ENCODE data around the gene ROCK1. TPM values are rescaled to one million over a fixed set of nuclear protein-coding genes. Genes with fewer than 3 reads are reported as not detected.

Gene ROCK1
- total and polyA plus RNA-seq, 9 of the 15 experiments (the other 6 are each of a cell fraction or from before 2014, with no cell fraction given): 7.4 to 28.6 (median 17.7) TPM

GRCh38 chr18:21071071-21071470, 40.5 kb downstream of the ROCK1 start:
- Histone ChIP-seq H3K27me3 (ENCODE audit: control insufficient read depth in 2 of 2, insufficient read depth in 2 of 2, low read length in 2 of 2) (no peaks in the 10 kb centered on the region), H3K4me1 (replicated peaks in 1 of 2; ENCODE audit: control insufficient read depth in 2 of 2, insufficient read depth in 2 of 2, low read length in 2 of 2) (no peaks in the 10 kb centered on the region), H3K9ac (ENCODE audit: insufficient read depth in 1 of 2, low read depth in 2 of 2, low read length in 2 of 2) (no peak overlapping the region), H3K79me2 (ENCODE audit: control insufficient read depth, insufficient read depth, low read length) (peaks cover 22% of the 10 kb centered on the region; the same call in 2 of the 3 replicates), H3K4me2 (ENCODE audit: insufficient read depth, low read length) (no peak overlapping the region), H3K4me3 (no peak overlapping the region), H3K36me3 (ENCODE audit: control insufficient read depth, insufficient read depth, low read length) (no peaks in the 10 kb centered on the region), H2AFZ (ENCODE audit: low read depth, low read length) (no peak overlapping the region), H3K9me1 (ENCODE audit: control insufficient read depth, insufficient read depth, low read length) (no peaks in the 10 kb centered on the region), H4K20me1 (replicated peaks; ENCODE audit: control insufficient read depth, insufficient read depth, low read length) (peaks cover 3% of the 10 kb centered on the region; the same call in 1 of the 2 replicates), H3K9me3 (replicated peaks; ENCODE audit: control insufficient read depth, insufficient read depth, low read depth, low read length) (no peaks in the 10 kb centered on the region), H3K27ac (ENCODE audit: extremely low read depth, low read depth, low read length) (no peak overlapping the region)
- WGBS (ENCODE audit: insufficient coverage, low coverage, missing lambda C conversion rate): 91% methylated on average over 4 of the region's 4 CpGs
- TF ChIP-seq ZNF121 (CRISPR knock-in tag; conservative IDR thresholded peaks at IDR 0.05): peak; percentile 45
- TF ChIP-seq MAX (CRISPR knock-in tag; IDR thresholded peaks at IDR 0.05): no peak
- no peak for ATAC-seq
- POLR2A ChIA-PET: no interaction called here
- no peak for DNase-seq (ENCODE audit: extremely low read depth in 1 of 4, low spot score in 3 of 4)
- intact Hi-C loops (cut with micrococcal nuclease) (no loop called here), in situ Hi-C loops (cut with MboI) (no loop called here)
- CTCF ChIA-PET (ENCODE audit: low intra/inter-chr PET ratio): no interaction called here
- FAIRE-seq: no peak
- no TSS peak for BruUV-seq (replicated peaks)

GRCh38 chr18:21069468-21069867, 42.1 kb downstream of the ROCK1 start:
- no peak for ATAC-seq
- POLR2A ChIA-PET: interaction anchor here (1.1 kb wide), 1 partner anchor 63 kb away, joined by 3 read pairs; no protein-coding TSS in a partner anchor

More at GRCh38 chr18:21069468-21069867, 42.1 kb downstream of the ROCK1 start:
- H3K9ac ChIP-seq (ENCODE audit: insufficient read depth in 1 of 2, low read depth in 2 of 2, low read length in 2 of 2): no peak overlapping the region
- no TSS peak for BruUV-seq (replicated peaks)
- peaks cover 3% of the 10 kb centered on the region; the same call in 1 of the 2 replicates for H4K20me1 ChIP-seq (replicated peaks; ENCODE audit: control insufficient read depth, insufficient read depth, low read length)
- H3K9me3 ChIP-seq (replicated peaks; ENCODE audit: control insufficient read depth, insufficient read depth, low read depth, low read length): no peaks in the 10 kb centered on the region
- CTCF ChIA-PET (ENCODE audit: low intra/inter-chr PET ratio): no interaction called here
- 33% methylated on average over 1 of the region's 1 CpG for WGBS (ENCODE audit: insufficient coverage, low coverage, missing lambda C conversion rate)
- no peak overlapping the region for H2AFZ ChIP-seq (ENCODE audit: low read depth, low read length)
- FAIRE-seq (no peak), DNase-seq (ENCODE audit: extremely low read depth in 1 of 4, low spot score in 3 of 4) (no peak)
- in situ Hi-C loops (cut with MboI): no loop called here
- H3K27ac ChIP-seq (ENCODE audit: extremely low read depth, low read depth, low read length): no peak overlapping the region
- H3K4me2 ChIP-seq (ENCODE audit: insufficient read depth, low read length): no peak overlapping the region
- no peaks in the 10 kb centered on the region for H3K4me1 ChIP-seq (replicated peaks in 1 of 2; ENCODE audit: control insufficient read depth in 2 of 2, insufficient read depth in 2 of 2, low read length in 2 of 2)
- no peaks in the 10 kb centered on the region for H3K9me1 ChIP-seq (ENCODE audit: control insufficient read depth, insufficient read depth, low read length)
- peaks cover 13% of the 10 kb centered on the region; the same call in 2 of the 3 replicates for H3K79me2 ChIP-seq (ENCODE audit: control insufficient read depth, insufficient read depth, low read length)
- no peaks in the 10 kb centered on the region for H3K36me3 ChIP-seq (ENCODE audit: control insufficient read depth, insufficient read depth, low read length)
- intact Hi-C loops (cut with micrococcal nuclease): no loop called here
- TF ChIP-seq HDAC2 (IDR thresholded peaks at IDR 0.05) (no peak), DDX20 (tag; IDR thresholded peaks at IDR 0.05; ENCODE audit: low read depth) (no peak), ZNF445 (CRISPR knock-in tag; IDR thresholded peaks at IDR 0.05; ENCODE audit: low read depth) (no peak), PCBP1 (IDR thresholded peaks at IDR 0.05; ENCODE audit: low read depth, low read length, poor library complexity, severe bottlenecking) (no peak), ZKSCAN1 (IDR thresholded peaks at IDR 0.05; ENCODE audit: low read depth, low read length) (no peak), ZNF586 (CRISPR knock-in tag; conservative IDR thresholded peaks at IDR 0.05) (no peak), ILK (tag; IDR thresholded peaks at IDR 0.05; ENCODE audit: borderline replicate concordance, low read depth) (no peak), SRSF1 (IDR thresholded peaks at IDR 0.05; ENCODE audit: low read depth, low read length) (no peak), SPI1 (IDR thresholded peaks at IDR 0.05; ENCODE audit: borderline replicate concordance, low read depth, low read length) (no peak), SMC3 (conservative IDR thresholded peaks at IDR 0.05; ENCODE audit: insufficient read depth, low read depth, low read length) (no peak)
- TF ChIP-seq, protein P1, sequence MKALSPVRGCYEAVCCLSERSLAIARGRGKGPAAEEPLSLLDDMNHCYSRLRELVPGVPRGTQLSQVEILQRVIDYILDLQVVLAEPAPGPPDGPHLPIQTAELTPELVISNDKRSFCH (CRISPR knock-in tag; IDR thresholded peaks at IDR 0.05): no peak
- TF ChIP-seq, protein P1 (tag; IDR thresholded peaks at IDR 0.05): no peak
- H3K27me3 ChIP-seq (ENCODE audit: control insufficient read depth in 2 of 2, insufficient read depth in 2 of 2, low read length in 2 of 2): no peaks in the 10 kb centered on the region
- H3K4me3 ChIP-seq: no peak overlapping the region
